ENCODE data around the gene NOX3. TPM values are rescaled to one million over a fixed set of nuclear protein-coding genes. Genes with fewer than 3 reads are reported as not detected.

Gene NOX3
- total and polyA plus RNA-seq, 9 of the 15 experiments (the other 6 are each of a cell fraction or from before 2014, with no cell fraction given), result not detected

- H3K27ac ChIP-seq (ENCODE audit: extremely low read depth, low read depth, low read length), result no peak overlapping the region
- POLR2A ChIA-PET, result no interaction called here
- no peak overlapping the region for H3K9ac ChIP-seq (ENCODE audit: insufficient read depth in 1 of 2, low read depth in 2 of 2, low read length in 2 of 2)
- no peaks in the 10 kb centered on the region for H3K9me1 ChIP-seq (ENCODE audit: control insufficient read depth, insufficient read depth, low read length)
- 0% methylated on average over 3 of the region's 3 CpGs for WGBS (ENCODE audit: insufficient coverage, low coverage, missing lambda C conversion rate)
- no peaks in the 10 kb centered on the region for H4K20me1 ChIP-seq (replicated peaks; ENCODE audit: control insufficient read depth, insufficient read depth, low read length)
- no TSS peak for BruUV-seq (replicated peaks)
- DNase-seq (ENCODE audit: extremely low read depth in 1 of 4, low spot score in 3 of 4) (no peak), ATAC-seq (no peak), FAIRE-seq (no peak)
- H3K4me2 ChIP-seq (ENCODE audit: insufficient read depth, low read length), result no peak overlapping the region
- no peaks in the 10 kb centered on the region for H3K27me3 ChIP-seq (ENCODE audit: control insufficient read depth in 2 of 2, insufficient read depth in 2 of 2, low read length in 2 of 2)
- intact Hi-C loops (cut with micrococcal nuclease), result no loop called here
- H3K4me1 ChIP-seq (replicated peaks in 1 of 2; ENCODE audit: control insufficient read depth in 2 of 2, insufficient read depth in 2 of 2, low read length in 2 of 2), result no peaks in the 10 kb centered on the region
- no peaks in the 10 kb centered on the region for H3K9me3 ChIP-seq (replicated peaks; ENCODE audit: control insufficient read depth, insufficient read depth, low read depth, low read length)
- no peak overlapping the region for H3K4me3 ChIP-seq
- TF ChIP-seq MTA1 (IDR thresholded peaks at IDR 0.05; ENCODE audit: borderline replicate concordance) (no peak), ZBTB7A (IDR thresholded peaks at IDR 0.05; ENCODE audit: borderline replicate concordance, control insufficient read depth, low read depth, low read length) (no peak), TBP (optimal IDR thresholded peaks at IDR 0.05; ENCODE audit: low read depth, low read length) (no peak), MCM3 (IDR thresholded peaks at IDR 0.05) (no peak), SIN3A (IDR thresholded peaks at IDR 0.05; ENCODE audit: borderline replicate concordance in 2 of 2, control insufficient read depth in 1 of 2, low read depth in 2 of 2, low read length in 2 of 2) (no peak), CTCFL (IDR thresholded peaks at IDR 0.05; ENCODE audit: borderline replicate concordance, insufficient read depth, low read depth, low read length, poor library complexity, severe bottlenecking) (no peak), SRF (CRISPR knock-in tag; IDR thresholded peaks at IDR 0.05) (no peak), IFI16 (CRISPR knock-in tag; IDR thresholded peaks at IDR 0.05) (no peak), ZNF324 (CRISPR knock-in tag; IDR thresholded peaks at IDR 0.05) (no peak), MAZ (CRISPR knock-in tag; conservative IDR thresholded peaks at IDR 0.05 in 1 of 2, IDR thresholded peaks at IDR 0.05 in 1 of 2) (no peak), POLR2A (conservative IDR thresholded peaks at IDR 0.05) (no peak), PHF8 (IDR thresholded peaks at IDR 0.05; ENCODE audit: borderline replicate concordance, low read length) (no peak), CLOCK (CRISPR knock-in tag; IDR thresholded peaks at IDR 0.05; ENCODE audit: borderline replicate concordance) (no peak), ZNF134 (CRISPR knock-in tag; conservative IDR thresholded peaks at IDR 0.05) (no peak), WHSC1 (IDR thresholded peaks at IDR 0.05; ENCODE audit: low read length) (no peak), RBM22 (IDR thresholded peaks at IDR 0.05; ENCODE audit: low read depth, low read length, poor library complexity, severe bottlenecking) (no peak), ZNF551 (CRISPR knock-in tag; IDR thresholded peaks at IDR 0.05) (no peak)
- CTCF ChIA-PET (ENCODE audit: low intra/inter-chr PET ratio), result no interaction called here
- in situ Hi-C loops (cut with MboI), result no loop called here
- no peaks in the 10 kb centered on the region for H3K79me2 ChIP-seq (ENCODE audit: control insufficient read depth, insufficient read depth, low read length)
- no peak overlapping the region for H2AFZ ChIP-seq (ENCODE audit: low read depth, low read length)
- no peaks in the 10 kb centered on the region for H3K36me3 ChIP-seq (ENCODE audit: control insufficient read depth, insufficient read depth, low read length)
Measured at GRCh38 chr6:155466539-155466938, 10.9 kb upstream of the NOX3 start.

Measured in K562 (cell line).